Keratinocyte (primary cell): ENCODE measurements around the gene CDYL2. TPM values are rescaled to one million over a fixed set of nuclear protein-coding genes. Genes with fewer than 3 reads are reported as not detected.

Source experiments
- DNase-seq: peaks from one replicate; pipeline ENCODE4 v3.0.0-alpha.2; 2011; ENCODE audit warnings: low read depth, missing footprints, low spot score
- FAIRE-seq: peaks from 2 replicates; lab custom pipeline; 2011; peaks lifted over from hg19 to GRCh38; lab: Jason Lieb, UNC
- H2AFZ ChIP-seq: 2 replicates; pipeline ENCODE4 v1.6.0; 2012; ENCODE audit warnings: low read length, control low read depth, inconsistent platforms; ENCODE audit not compliant: control insufficient read depth
- H3K27ac ChIP-seq: 2 replicates; pipeline ENCODE4 v1.5.1; 2011; ENCODE audit warnings: low read length; ENCODE audit not compliant: control insufficient read depth, insufficient read depth
- H3K27me3 ChIP-seq: 3 replicates; pipeline ENCODE4 v1.6.0; 2011; ENCODE audit warnings: low read length; ENCODE audit not compliant: control insufficient read depth, insufficient read depth; ENCODE audit errors: extremely low read depth
- H3K36me3 ChIP-seq, 2 experiments: 2 replicates in 1 of 2; 3 replicates in 1 of 2; pipeline ENCODE4 v1.5.1; 2011; ENCODE audit warnings: low read length in 2 of 2, mild to moderate bottlenecking in 1 of 2; ENCODE audit not compliant: control insufficient read depth in 2 of 2, insufficient read depth in 2 of 2; ENCODE audit errors: extremely low read depth in 1 of 2
- H3K4me1 ChIP-seq: 3 replicates; pipeline ENCODE4 v1.5.1; 2011; ENCODE audit warnings: low read length; ENCODE audit not compliant: control insufficient read depth, insufficient read depth; ENCODE audit errors: extremely low read depth
- H3K4me2 ChIP-seq: 3 replicates; pipeline ENCODE4 v1.6.0; 2011; ENCODE audit warnings: low read depth, low read length; ENCODE audit not compliant: control insufficient read depth, insufficient read depth; ENCODE audit errors: extremely low read depth
- H3K4me3 ChIP-seq, 3 experiments: fragments of 200-600 bp in 1 of 3; sonication (generic) in 1 of 3; 2 replicates in 2 of 3; 3 replicates in 1 of 3; pipeline ENCODE4 v1.5.1; 2011 to 2016; ENCODE audit warnings: low read length in 3 of 3, mild to moderate bottlenecking in 3 of 3, control low read depth in 2 of 3, inconsistent platforms in 1 of 3, low read depth in 1 of 3, mixed read lengths in 1 of 3, mixed run types in 1 of 3, moderate library complexity in 1 of 3; ENCODE audit not compliant: control insufficient read depth in 2 of 3, insufficient read depth in 2 of 3; ENCODE audit errors: extremely low read depth in 1 of 3
- H3K79me2 ChIP-seq: 2 replicates; pipeline ENCODE4 v1.6.0; 2012; ENCODE audit warnings: low read length; ENCODE audit not compliant: control insufficient read depth, insufficient read depth
- H3K9ac ChIP-seq: 3 replicates; pipeline ENCODE4 v1.6.0; 2011; ENCODE audit warnings: low read length; ENCODE audit not compliant: control insufficient read depth, insufficient read depth; ENCODE audit errors: extremely low read depth
- H3K9me1 ChIP-seq: 3 replicates; pipeline ENCODE4 v1.6.0; 2011; ENCODE audit warnings: low read length; ENCODE audit not compliant: control insufficient read depth, insufficient read depth; ENCODE audit errors: extremely low read depth
- H3K9me3 ChIP-seq: 2 replicates; pipeline ENCODE4 v1.5.1; 2012; ENCODE audit warnings: low read depth, low read length; ENCODE audit not compliant: control insufficient read depth
- H4K20me1 ChIP-seq: 3 replicates; pipeline ENCODE4 v1.6.0; 2011; ENCODE audit warnings: low read length; ENCODE audit not compliant: control insufficient read depth, insufficient read depth; ENCODE audit errors: extremely low read depth
- EZH2 ChIP-seq: IDR thresholded peaks from one replicate; pipeline ENCODE4 v1.6.1; 2012; ENCODE audit warnings: inconsistent platforms, mild to moderate bottlenecking, low read length, moderate library complexity
- dilution Hi-C: fragments of 300-500 bp; cut with MboI; formaldehyde crosslinking; loops from one replicate; pipeline ENCODE4 v1.7.0; 2020; ENCODE audit warnings: low sequenced_read_pairs; ENCODE audit not compliant: extremely low pct_ligation_motif_present
- polyA plus RNA-seq, 5 experiments: library from polyadenylated mRNA; depleted of rRNA in 3 of 5; stranded (reverse) in 3 of 5; stranded (forward) in 1 of 5; unstranded in 1 of 5; fragments of >200 nt; gene quantifications; 1 replicate in 1 of 5; 2 replicates in 3 of 5; 3 replicates in 1 of 5; pipeline versions ENCODE4 v1.2.1 to v1.2.3, GENCODE V29; 2011 to 2012; ENCODE audit warnings: missing spikeins in 2 of 5, low read depth in 1 of 5, low replicate concordance in 1 of 5
- TF ChIP-seq, protein P1 (sequence below), 3 experiments: IDR thresholded peaks in 1 of 3; conservative IDR thresholded peaks in 1 of 3; optimal IDR thresholded peaks in 1 of 3; 2 replicates in 2 of 3; 3 replicates in 1 of 3; pipeline versions ENCODE3 to v1.5.1; 2011; ENCODE audit warnings: low read length in 3 of 3, mild to moderate bottlenecking in 3 of 3, moderate library complexity in 2 of 3, control low read depth in 1 of 3, inconsistent platforms in 1 of 3; ENCODE audit not compliant: insufficient read depth in 2 of 3; ENCODE audit errors: extremely low read depth in 1 of 3

Gene CDYL2
- polyA plus RNA-seq, 1 donor (not counting 4 experiments of a cell fraction or from before 2014, with no cell fraction given): 2.0 TPM

GRCh38 chr16:80655751-80656150, 148.6 kb downstream of the CDYL2 start:
- dilution Hi-C loops: no loop called here

GRCh38 chr16:80654094-80654862, 150.1 kb downstream of the CDYL2 start:
- TF ChIP-seq, protein P1, sequence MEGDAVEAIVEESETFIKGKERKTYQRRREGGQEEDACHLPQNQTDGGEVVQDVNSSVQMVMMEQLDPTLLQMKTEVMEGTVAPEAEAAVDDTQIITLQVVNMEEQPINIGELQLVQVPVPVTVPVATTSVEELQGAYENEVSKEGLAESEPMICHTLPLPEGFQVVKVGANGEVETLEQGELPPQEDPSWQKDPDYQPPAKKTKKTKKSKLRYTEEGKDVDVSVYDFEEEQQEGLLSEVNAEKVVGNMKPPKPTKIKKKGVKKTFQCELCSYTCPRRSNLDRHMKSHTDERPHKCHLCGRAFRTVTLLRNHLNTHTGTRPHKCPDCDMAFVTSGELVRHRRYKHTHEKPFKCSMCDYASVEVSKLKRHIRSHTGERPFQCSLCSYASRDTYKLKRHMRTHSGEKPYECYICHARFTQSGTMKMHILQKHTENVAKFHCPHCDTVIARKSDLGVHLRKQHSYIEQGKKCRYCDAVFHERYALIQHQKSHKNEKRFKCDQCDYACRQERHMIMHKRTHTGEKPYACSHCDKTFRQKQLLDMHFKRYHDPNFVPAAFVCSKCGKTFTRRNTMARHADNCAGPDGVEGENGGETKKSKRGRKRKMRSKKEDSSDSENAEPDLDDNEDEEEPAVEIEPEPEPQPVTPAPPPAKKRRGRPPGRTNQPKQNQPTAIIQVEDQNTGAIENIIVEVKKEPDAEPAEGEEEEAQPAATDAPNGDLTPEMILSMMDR (optimal IDR thresholded peaks at IDR 0.05 in 1 of 3, IDR thresholded peaks at IDR 0.05 in 1 of 3, conservative IDR thresholded peaks at IDR 0.05 in 1 of 3; ENCODE audit: extremely low read depth in 1 of 3, insufficient read depth in 2 of 3, low read length in 3 of 3): no peak
- TF ChIP-seq EZH2: no peak
- Histone ChIP-seq H3K9me3 (no peaks in the 10 kb centered on the region), H2AFZ (no peak overlapping the region), H3K4me2 (no peak overlapping the region), H3K36me3 (no peaks in the 10 kb centered on the region), H3K79me2 (no peaks in the 10 kb centered on the region), H3K27me3 (no peaks in the 10 kb centered on the region), H3K27ac (no peak overlapping the region), H3K9me1 (no peaks in the 10 kb centered on the region), H3K9ac (no peak overlapping the region), H3K4me3 (no peak overlapping the region), H3K4me1 (no peaks in the 10 kb centered on the region), H4K20me1 (no peaks in the 10 kb centered on the region)
- DNase-seq: no peak
- no peak for FAIRE-seq
- dilution Hi-C loops: no loop called here

More at GRCh38 chr16:80655751-80656150, 148.6 kb downstream of the CDYL2 start:
- H3K4me1 ChIP-seq: no peaks in the 10 kb centered on the region
- no peaks in the 10 kb centered on the region for H3K9me1 ChIP-seq
- no peak overlapping the region for H3K9ac ChIP-seq
- H4K20me1 ChIP-seq: no peaks in the 10 kb centered on the region
- H2AFZ ChIP-seq: no peak overlapping the region
- no peaks in the 10 kb centered on the region for H3K79me2 ChIP-seq
- no peaks in the 10 kb centered on the region for H3K36me3 ChIP-seq
- no peak overlapping the region for H3K4me2 ChIP-seq
- TF ChIP-seq, protein P1 (optimal IDR thresholded peaks at IDR 0.05 in 1 of 3, IDR thresholded peaks at IDR 0.05 in 1 of 3, conservative IDR thresholded peaks at IDR 0.05 in 1 of 3; ENCODE audit: extremely low read depth in 1 of 3, insufficient read depth in 2 of 3, low read length in 3 of 3): no peak
- TF ChIP-seq EZH2: no peak
- H3K4me3 ChIP-seq: no peak overlapping the region
- DNase-seq: no peak
- H3K27ac ChIP-seq: no peak overlapping the region
- H3K27me3 ChIP-seq: no peaks in the 10 kb centered on the region
- H3K9me3 ChIP-seq: no peaks in the 10 kb centered on the region
- FAIRE-seq: no peak
